ENCODE measurements around the gene SBNO1. TPM values are rescaled to one million over a fixed set of nuclear protein-coding genes. Genes with fewer than 3 reads are reported as not detected.

The SBNO1 gene
- total RNA-seq, 1 experiment from 2014 or later = 43.8 TPM

DNA sequence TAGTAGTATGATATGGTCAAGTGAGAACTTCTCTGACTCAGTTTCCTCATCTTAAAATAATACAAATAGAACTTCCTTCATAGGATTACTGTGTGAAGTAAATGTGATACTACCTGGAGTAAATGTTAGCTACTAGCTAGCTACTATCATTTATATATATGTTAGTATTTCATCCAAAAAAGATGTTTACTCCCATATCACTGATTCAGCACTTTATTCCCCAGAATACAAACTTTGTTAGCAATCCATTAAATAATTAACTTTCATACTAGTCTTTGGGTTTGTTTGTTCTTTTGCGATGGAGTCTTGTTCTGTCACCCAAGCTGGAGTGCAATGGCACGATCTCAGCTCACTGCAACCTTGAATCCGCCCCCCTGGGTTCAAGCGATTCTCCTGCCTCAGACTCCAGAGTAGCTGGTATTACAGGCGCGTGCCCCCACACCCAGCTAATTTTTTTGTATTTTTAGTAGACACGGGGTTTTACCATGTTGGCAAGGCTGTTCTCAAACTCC is 8.4 kb downstream of the SBNO1 start:
- CTCF ChIA-PET = interaction anchor here (1.2 kb wide), 1 partner anchor 9 kb away, joined by 7 read pairs; no protein-coding TSS in a partner anchor
- Histone ChIP-seq H3K9ac (ENCODE audit: low read length) (no peak overlapping the region), H3K79me2 (ENCODE audit: insufficient read depth, low read length) (peaks cover 100% of the 10 kb centered on the region), H2AFZ (ENCODE audit: low read depth, low read length, poor library complexity, severe bottlenecking) (no peak overlapping the region), H3K27me3 (ENCODE audit: insufficient read depth, low read length) (no peaks in the 10 kb centered on the region), H3K9me2 (ENCODE audit: insufficient read depth) (no peaks in the 10 kb centered on the region), H3K9me3 (ENCODE audit: control insufficient read depth in 1 of 2, insufficient read depth in 1 of 2, low read depth in 1 of 2, low read length in 2 of 2) (no peaks in the 10 kb centered on the region), H3K27ac (ENCODE audit: low read depth, low read length) (no peak overlapping the region), H3K36me3 (ENCODE audit: control insufficient read depth in 1 of 2, insufficient read depth in 2 of 2, low read length in 2 of 2) (peaks cover 2 to 4% of the 10 kb centered on the region in 2 experiments; a peak in 2 of 4 replicates), H3K4me3 (replicated peaks in 1 of 2; ENCODE audit: low read depth in 1 of 2, low read length in 2 of 2) (no peak overlapping the region), H3K4me2 (ENCODE audit: low read length) (no peak overlapping the region), H3K4me1 (ENCODE audit: control insufficient read depth in 1 of 2, insufficient read depth in 2 of 2, low read length in 2 of 2) (no peaks in the 10 kb centered on the region), H4K20me1 (ENCODE audit: insufficient read depth) (peaks cover 24% of the 10 kb centered on the region; the same call in 1 of the 2 replicates)
- intact Hi-C loops (cut with micrococcal nuclease) = no loop called here
- TF ChIP-seq SIN3A (IDR thresholded peaks at IDR 0.05; ENCODE audit: low read depth) = no peak
- TF ChIP-seq, protein P1, sequence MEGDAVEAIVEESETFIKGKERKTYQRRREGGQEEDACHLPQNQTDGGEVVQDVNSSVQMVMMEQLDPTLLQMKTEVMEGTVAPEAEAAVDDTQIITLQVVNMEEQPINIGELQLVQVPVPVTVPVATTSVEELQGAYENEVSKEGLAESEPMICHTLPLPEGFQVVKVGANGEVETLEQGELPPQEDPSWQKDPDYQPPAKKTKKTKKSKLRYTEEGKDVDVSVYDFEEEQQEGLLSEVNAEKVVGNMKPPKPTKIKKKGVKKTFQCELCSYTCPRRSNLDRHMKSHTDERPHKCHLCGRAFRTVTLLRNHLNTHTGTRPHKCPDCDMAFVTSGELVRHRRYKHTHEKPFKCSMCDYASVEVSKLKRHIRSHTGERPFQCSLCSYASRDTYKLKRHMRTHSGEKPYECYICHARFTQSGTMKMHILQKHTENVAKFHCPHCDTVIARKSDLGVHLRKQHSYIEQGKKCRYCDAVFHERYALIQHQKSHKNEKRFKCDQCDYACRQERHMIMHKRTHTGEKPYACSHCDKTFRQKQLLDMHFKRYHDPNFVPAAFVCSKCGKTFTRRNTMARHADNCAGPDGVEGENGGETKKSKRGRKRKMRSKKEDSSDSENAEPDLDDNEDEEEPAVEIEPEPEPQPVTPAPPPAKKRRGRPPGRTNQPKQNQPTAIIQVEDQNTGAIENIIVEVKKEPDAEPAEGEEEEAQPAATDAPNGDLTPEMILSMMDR (IDR thresholded peaks at IDR 0.05 in 2 of 3, conservative IDR thresholded peaks at IDR 0.05 in 1 of 3; ENCODE audit: borderline replicate concordance in 1 of 3, insufficient read depth in 1 of 3, low read depth in 2 of 3, low read length in 2 of 3) = no peak
- TF ChIP-seq, protein P2, sequence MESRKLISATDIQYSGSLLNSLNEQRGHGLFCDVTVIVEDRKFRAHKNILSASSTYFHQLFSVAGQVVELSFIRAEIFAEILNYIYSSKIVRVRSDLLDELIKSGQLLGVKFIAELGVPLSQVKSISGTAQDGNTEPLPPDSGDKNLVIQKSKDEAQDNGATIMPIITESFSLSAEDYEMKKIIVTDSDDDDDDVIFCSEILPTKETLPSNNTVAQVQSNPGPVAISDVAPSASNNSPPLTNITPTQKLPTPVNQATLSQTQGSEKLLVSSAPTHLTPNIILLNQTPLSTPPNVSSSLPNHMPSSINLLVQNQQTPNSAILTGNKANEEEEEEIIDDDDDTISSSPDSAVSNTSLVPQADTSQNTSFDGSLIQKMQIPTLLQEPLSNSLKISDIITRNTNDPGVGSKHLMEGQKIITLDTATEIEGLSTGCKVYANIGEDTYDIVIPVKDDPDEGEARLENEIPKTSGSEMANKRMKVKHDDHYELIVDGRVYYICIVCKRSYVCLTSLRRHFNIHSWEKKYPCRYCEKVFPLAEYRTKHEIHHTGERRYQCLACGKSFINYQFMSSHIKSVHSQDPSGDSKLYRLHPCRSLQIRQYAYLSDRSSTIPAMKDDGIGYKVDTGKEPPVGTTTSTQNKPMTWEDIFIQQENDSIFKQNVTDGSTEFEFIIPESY (IDR thresholded peaks at IDR 0.05; ENCODE audit: extremely low read depth, insufficient replicate concordance, low read length) = no peak
- no peak for TF ChIP-seq POLR2A (IDR thresholded peaks at IDR 0.05; ENCODE audit: borderline replicate concordance, extremely low read depth, insufficient read depth, insufficient read length)
- no peak for TF ChIP-seq JUND (IDR thresholded peaks at IDR 0.05)
- TF ChIP-seq EGR1 (IDR thresholded peaks at IDR 0.05; ENCODE audit: low read depth) = no peak
- no peak for TF ChIP-seq ELF1 (IDR thresholded peaks at IDR 0.05; ENCODE audit: borderline replicate concordance, low read depth)
- TF ChIP-seq, protein P3, sequence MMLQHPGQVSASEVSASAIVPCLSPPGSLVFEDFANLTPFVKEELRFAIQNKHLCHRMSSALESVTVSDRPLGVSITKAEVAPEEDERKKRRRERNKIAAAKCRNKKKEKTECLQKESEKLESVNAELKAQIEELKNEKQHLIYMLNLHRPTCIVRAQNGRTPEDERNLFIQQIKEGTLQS (IDR thresholded peaks at IDR 0.05) = no peak
- TF ChIP-seq, protein P4, sequence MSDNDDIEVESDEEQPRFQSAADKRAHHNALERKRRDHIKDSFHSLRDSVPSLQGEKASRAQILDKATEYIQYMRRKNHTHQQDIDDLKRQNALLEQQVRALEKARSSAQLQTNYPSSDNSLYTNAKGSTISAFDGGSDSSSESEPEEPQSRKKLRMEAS (IDR thresholded peaks at IDR 0.05) = no peak
- no peak for TF ChIP-seq POLR2AphosphoS5 (IDR thresholded peaks at IDR 0.05; ENCODE audit: low read depth, low read length)
- no peak for TF ChIP-seq SRF (IDR thresholded peaks at IDR 0.05; ENCODE audit: low read depth)
- TF ChIP-seq, protein P5, sequence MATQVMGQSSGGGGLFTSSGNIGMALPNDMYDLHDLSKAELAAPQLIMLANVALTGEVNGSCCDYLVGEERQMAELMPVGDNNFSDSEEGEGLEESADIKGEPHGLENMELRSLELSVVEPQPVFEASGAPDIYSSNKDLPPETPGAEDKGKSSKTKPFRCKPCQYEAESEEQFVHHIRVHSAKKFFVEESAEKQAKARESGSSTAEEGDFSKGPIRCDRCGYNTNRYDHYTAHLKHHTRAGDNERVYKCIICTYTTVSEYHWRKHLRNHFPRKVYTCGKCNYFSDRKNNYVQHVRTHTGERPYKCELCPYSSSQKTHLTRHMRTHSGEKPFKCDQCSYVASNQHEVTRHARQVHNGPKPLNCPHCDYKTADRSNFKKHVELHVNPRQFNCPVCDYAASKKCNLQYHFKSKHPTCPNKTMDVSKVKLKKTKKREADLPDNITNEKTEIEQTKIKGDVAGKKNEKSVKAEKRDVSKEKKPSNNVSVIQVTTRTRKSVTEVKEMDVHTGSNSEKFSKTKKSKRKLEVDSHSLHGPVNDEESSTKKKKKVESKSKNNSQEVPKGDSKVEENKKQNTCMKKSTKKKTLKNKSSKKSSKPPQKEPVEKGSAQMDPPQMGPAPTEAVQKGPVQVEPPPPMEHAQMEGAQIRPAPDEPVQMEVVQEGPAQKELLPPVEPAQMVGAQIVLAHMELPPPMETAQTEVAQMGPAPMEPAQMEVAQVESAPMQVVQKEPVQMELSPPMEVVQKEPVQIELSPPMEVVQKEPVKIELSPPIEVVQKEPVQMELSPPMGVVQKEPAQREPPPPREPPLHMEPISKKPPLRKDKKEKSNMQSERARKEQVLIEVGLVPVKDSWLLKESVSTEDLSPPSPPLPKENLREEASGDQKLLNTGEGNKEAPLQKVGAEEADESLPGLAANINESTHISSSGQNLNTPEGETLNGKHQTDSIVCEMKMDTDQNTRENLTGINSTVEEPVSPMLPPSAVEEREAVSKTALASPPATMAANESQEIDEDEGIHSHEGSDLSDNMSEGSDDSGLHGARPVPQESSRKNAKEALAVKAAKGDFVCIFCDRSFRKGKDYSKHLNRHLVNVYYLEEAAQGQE (IDR thresholded peaks at IDR 0.05; ENCODE audit: low read depth) = no peak
- TF ChIP-seq CBX3 (IDR thresholded peaks at IDR 0.05; ENCODE audit: low read depth) = no peak
- TF ChIP-seq EZH2 (IDR thresholded peaks at IDR 0.05) = no peak
- no peak for TF ChIP-seq ZFX (IDR thresholded peaks at IDR 0.05)
- no peak for TF ChIP-seq FOSL1 (IDR thresholded peaks at IDR 0.05; ENCODE audit: low read depth)
- TF ChIP-seq EZH2phosphoT487 (IDR thresholded peaks at IDR 0.05; ENCODE audit: borderline replicate concordance) = no peak
- no peak for TF ChIP-seq YY1 (IDR thresholded peaks at IDR 0.05; ENCODE audit: extremely low read depth, insufficient replicate concordance, low read depth, low read length)
- no peak for TF ChIP-seq CEBPB (IDR thresholded peaks at IDR 0.05; ENCODE audit: low read depth)
- no peak for TF ChIP-seq TCF7L2 (IDR thresholded peaks at IDR 0.05; ENCODE audit: borderline replicate concordance, extremely low read depth, insufficient read depth, insufficient read length)
- RAD21 ChIA-PET (ENCODE audit: low non-redundant PET in 1 of 2, low total read pairs in 2 of 2, uncharacterized antibody in 2 of 2, unreplicated experiment in 2 of 2) = no interaction called here
- POLR2A ChIA-PET = no interaction called here
- ATAC-seq (no peak), DNase-seq (ENCODE audit: low read depth, low spot score) (no peak)
- no TSS peak for BruUV-seq (replicated peaks)

All from HCT116 (cell line).